ENCODE data around the gene TAF3.
A peak's percentile ranks its signal among the peaks of the same experiment; 100 is the strongest.

TAF3 gene

GRCh38 chr10:7876541-7877127, 58.3 kb downstream of the TAF3 start:
- no peak for DNase-seq

GRCh38 chr10:7881119-7881518, 62.8 kb downstream of the TAF3 start:
- no peak for DNase-seq

- DNase-seq = no peak
Observed at GRCh38 chr10:7886056-7886455, 67.8 kb downstream of the TAF3 start.

GRCh38 chr10:7887174-7887816, 69.0 kb downstream of the TAF3 start:
- no peak for DNase-seq

GRCh38 chr10:7889947-7890542, 71.7 kb downstream of the TAF3 start:
- DNase-seq = no peak

GRCh38 chr10:7890781-7891180, 72.5 kb downstream of the TAF3 start:
- no peak for DNase-seq

GRCh38 chr10:7891634-7892033, 73.3 kb downstream of the TAF3 start:
- DNase-seq = no peak

- DNase-seq = no peak
Observed at GRCh38 chr10:7892146-7892545, 73.8 kb downstream of the TAF3 start.

GRCh38 chr10:7895699-7896090, 77.4 kb downstream of the TAF3 start:
- DNase-seq = no peak

GRCh38 chr10:7896297-7896696, 78.0 kb downstream of the TAF3 start:
- DNase-seq = no peak

GRCh38 chr10:7901256-7901655, 83.0 kb downstream of the TAF3 start:
- DNase-seq = no peak

- DNase-seq = no peak
Observed at GRCh38 chr10:7902413-7902812, 84.1 kb downstream of the TAF3 start.

GRCh38 chr10:7903851-7904250, 85.5 kb downstream of the TAF3 start:
- no peak for DNase-seq

GRCh38 chr10:7906128-7906527, 87.8 kb downstream of the TAF3 start:
- DNase-seq = no peak

GRCh38 chr10:7908541-7909210, 90.4 kb downstream of the TAF3 start:
- no peak for DNase-seq

GRCh38 chr10:7913126-7913872, 95.0 kb downstream of the TAF3 start:
- peak in 1 of 56 donors; percentile 5 for DNase-seq

GRCh38 chr10:7915923-7916536, 97.7 kb downstream of the TAF3 start:
- no peak for DNase-seq

GRCh38 chr10:7917736-7918135, 99.4 kb downstream of the TAF3 start:
- no peak for DNase-seq

- DNase-seq = no peak
Observed at GRCh38 chr10:7922707-7923106, 104.4 kb downstream of the TAF3 start.

- DNase-seq = no peak
Observed at GRCh38 chr10:7928536-7928935, 110.2 kb downstream of the TAF3 start.

- DNase-seq = no peak
Observed at GRCh38 chr10:7932301-7933036, 114.2 kb downstream of the TAF3 start.
